ENCODE measurements around the gene RBM20. TPM values are rescaled to one million over a fixed set of nuclear protein-coding genes. Genes with fewer than 3 reads are reported as not detected.

RBM20 gene
- total and polyA plus RNA-seq, 2 of the 13 experiments (the other 11 are each of a cell fraction or from before 2014, with no cell fraction given): 0.02 to 0.22 TPM

- no peak for TF ChIP-seq FOXP4 (CRISPR knock-in tag; IDR thresholded peaks at IDR 0.05)
- TF ChIP-seq ZMAT5 (CRISPR knock-in tag; IDR thresholded peaks at IDR 0.05; ENCODE audit: borderline replicate concordance, low read depth): no peak
- TF ChIP-seq ZNF282 (IDR thresholded peaks at IDR 0.05; ENCODE audit: partially characterized antibody): no peak
- no peak for TF ChIP-seq BATF2 (CRISPR knock-in tag; IDR thresholded peaks at IDR 0.05)
- TF ChIP-seq ZNF720 (CRISPR knock-in tag; IDR thresholded peaks at IDR 0.05): no peak
- no peak for TF ChIP-seq IRF1 (CRISPR knock-in tag; IDR thresholded peaks at IDR 0.05; ENCODE audit: low read depth)
- no peak for TF ChIP-seq ZBTB44 (CRISPR knock-in tag; IDR thresholded peaks at IDR 0.05)
These were observed 164.5 kb downstream of the RBM20 start (continued) for GRCh38 chr10:110808615-110809014.

GRCh38 chr10:110810625-110811024, 166.5 kb downstream of the RBM20 start:
- in situ Hi-C loops (cut with HindIII; ENCODE audit: extremely low pct_ligation_motif_present, low pct_unique_long_range_greater_than_20kb) (no loop called here), intact Hi-C loops (cut with micrococcal nuclease; ENCODE audit: unreplicated experiment) (no loop called here)
- H3K79me2 ChIP-seq (ENCODE audit: insufficient read depth, low read length): no peaks in the 10 kb centered on the region
- H4K20me1 ChIP-seq (ENCODE audit: insufficient read depth, low read length): no peaks in the 10 kb centered on the region
- BruUV-seq (replicated peaks): no TSS peak
- DNase-seq (ENCODE audit: low spot score) (no peak), ATAC-seq (no peak), FAIRE-seq (no peak)
- no peak overlapping the region for H2AFZ ChIP-seq (ENCODE audit: low read length)
- H3K4me3 ChIP-seq (replicated peaks in 1 of 3; ENCODE audit: insufficient read depth in 1 of 3, low read depth in 2 of 3, low read length in 3 of 3): no peak overlapping the region
- no peaks in the 10 kb centered on the region for H3K36me3 ChIP-seq (replicated peaks in 1 of 2; ENCODE audit: control insufficient read depth in 1 of 2, insufficient read depth in 2 of 2, low read length in 2 of 2)
- H3K9me3 ChIP-seq (ENCODE audit: low read length): no peaks in the 10 kb centered on the region
- POLR2A ChIA-PET: no interaction called here
- peaks cover 11% of the 10 kb centered on the region for H3K4me1 ChIP-seq (ENCODE audit: insufficient read depth, low read length)
- WGBS (ENCODE audit: low lambda C conversion rate): 72% methylated on average over 9 of the region's 9 CpGs
- CTCF ChIA-PET (ENCODE audit: low intra/inter-chr PET ratio, low total read pairs): no interaction called here
- H3K9ac ChIP-seq (ENCODE audit: insufficient read depth, low read depth, low read length): no peak overlapping the region
- no peak overlapping the region for H3K4me2 ChIP-seq (ENCODE audit: low read depth, low read length)
- no peak overlapping the region for H3K27ac ChIP-seq (ENCODE audit: extremely low read length, insufficient read depth, low read length)
- H3K27me3 ChIP-seq (ENCODE audit: control insufficient read depth in 1 of 2, insufficient read depth in 2 of 2, low read length in 2 of 2): peaks cover 2 to 14% of the 10 kb centered on the region in 2 experiments; a peak in 2 of 5 replicates
- no peak for TF ChIP-seq BATF2 (CRISPR knock-in tag; IDR thresholded peaks at IDR 0.05)
- no peak for TF ChIP-seq ZNF563 (CRISPR knock-in tag; IDR thresholded peaks at IDR 0.05)
- no peak for TF ChIP-seq THAP9 (CRISPR knock-in tag; IDR thresholded peaks at IDR 0.05; ENCODE audit: borderline replicate concordance)
- TF ChIP-seq ZNF652 (CRISPR knock-in tag; IDR thresholded peaks at IDR 0.05; ENCODE audit: borderline replicate concordance, low read depth): no peak
- TF ChIP-seq CERS6 (CRISPR knock-in tag; IDR thresholded peaks at IDR 0.05): no peak
- TF ChIP-seq CBX2 (IDR thresholded peaks at IDR 0.05; ENCODE audit: low read depth, low read length): no peak
- no peak for TF ChIP-seq CBX2 (CRISPR knock-in tag; IDR thresholded peaks at IDR 0.05; ENCODE audit: low read depth)
